ENCODE data around the gene UBE2B. TPM values are rescaled to one million over a fixed set of nuclear protein-coding genes. Genes with fewer than 3 reads are reported as not detected.
"Not testable (repeated sequence)": the region's sequence is repeated elsewhere in the genome, so short reads cannot be mapped to it uniquely, and the experiment has no call there.

The UBE2B gene
- 128 TPM for polyA plus RNA-seq (ENCODE audit: insufficient read length)
- long read RNA-seq, donor 1, transcript UBE2B-201 (6 exons, 2,515 nt), result major isoform, 116 of 200 reads
- long read RNA-seq, donor 1, partial matches to known transcripts, result 58 of 200 reads
- long read RNA-seq, donor 1, other reads (novel, unspliced or antisense), result 24 of 200 reads
- long read RNA-seq, donor 2, transcript UBE2B-201 (6 exons, 2,515 nt), result major isoform, 87 of 139 reads
- long read RNA-seq, donor 2, partial matches to known transcripts, result 24 of 139 reads
- long read RNA-seq, donor 2, other reads (novel, unspliced or antisense), result 22 of 139 reads
- long read RNA-seq, donor 3, transcript UBE2B-201 (6 exons, 2,515 nt), result major isoform, 82 of 89 reads
- long read RNA-seq, donor 3, partial matches to known transcripts, result 0 of 89 reads
- long read RNA-seq, donor 3, other reads (novel, unspliced or antisense), result 0 of 89 reads
- long read RNA-seq, donor 4, transcript UBE2B-201 (6 exons, 2,515 nt), result major isoform, 13 of 25 reads
- long read RNA-seq, donor 4, partial matches to known transcripts, result 9 of 25 reads
- long read RNA-seq, donor 4, other reads (novel, unspliced or antisense), result 0 of 25 reads
- long read RNA-seq, donor 5, transcript UBE2B-201 (6 exons, 2,515 nt), result major isoform, 170 of 285 reads
- long read RNA-seq, donor 5, transcript UBE2B-207 (4 exons, 415 nt), result minor isoform, 5 of 285 reads
- long read RNA-seq, donor 5, partial matches to known transcripts, result 19 of 285 reads
- long read RNA-seq, donor 5, other reads (novel, unspliced or antisense), result 91 of 285 reads
- long read RNA-seq, donor 6, transcript UBE2B-201 (6 exons, 2,515 nt), result major isoform, 84 of 107 reads
- long read RNA-seq, donor 6, partial matches to known transcripts, result 18 of 107 reads
- long read RNA-seq, donor 6, other reads (novel, unspliced or antisense), result 0 of 107 reads
- long read RNA-seq, donor 7, transcript UBE2B-201 (6 exons, 2,515 nt), result major isoform, 119 of 210 reads
- long read RNA-seq, donor 7, partial matches to known transcripts, result 45 of 210 reads
- long read RNA-seq, donor 7, other reads (novel, unspliced or antisense), result 37 of 210 reads
- long read RNA-seq, donor 8, transcript UBE2B-201 (6 exons, 2,515 nt), result major isoform, 38 of 41 reads
- long read RNA-seq, donor 8, partial matches to known transcripts, result 0 of 41 reads
- long read RNA-seq, donor 8, other reads (novel, unspliced or antisense), result 0 of 41 reads

DNA sequence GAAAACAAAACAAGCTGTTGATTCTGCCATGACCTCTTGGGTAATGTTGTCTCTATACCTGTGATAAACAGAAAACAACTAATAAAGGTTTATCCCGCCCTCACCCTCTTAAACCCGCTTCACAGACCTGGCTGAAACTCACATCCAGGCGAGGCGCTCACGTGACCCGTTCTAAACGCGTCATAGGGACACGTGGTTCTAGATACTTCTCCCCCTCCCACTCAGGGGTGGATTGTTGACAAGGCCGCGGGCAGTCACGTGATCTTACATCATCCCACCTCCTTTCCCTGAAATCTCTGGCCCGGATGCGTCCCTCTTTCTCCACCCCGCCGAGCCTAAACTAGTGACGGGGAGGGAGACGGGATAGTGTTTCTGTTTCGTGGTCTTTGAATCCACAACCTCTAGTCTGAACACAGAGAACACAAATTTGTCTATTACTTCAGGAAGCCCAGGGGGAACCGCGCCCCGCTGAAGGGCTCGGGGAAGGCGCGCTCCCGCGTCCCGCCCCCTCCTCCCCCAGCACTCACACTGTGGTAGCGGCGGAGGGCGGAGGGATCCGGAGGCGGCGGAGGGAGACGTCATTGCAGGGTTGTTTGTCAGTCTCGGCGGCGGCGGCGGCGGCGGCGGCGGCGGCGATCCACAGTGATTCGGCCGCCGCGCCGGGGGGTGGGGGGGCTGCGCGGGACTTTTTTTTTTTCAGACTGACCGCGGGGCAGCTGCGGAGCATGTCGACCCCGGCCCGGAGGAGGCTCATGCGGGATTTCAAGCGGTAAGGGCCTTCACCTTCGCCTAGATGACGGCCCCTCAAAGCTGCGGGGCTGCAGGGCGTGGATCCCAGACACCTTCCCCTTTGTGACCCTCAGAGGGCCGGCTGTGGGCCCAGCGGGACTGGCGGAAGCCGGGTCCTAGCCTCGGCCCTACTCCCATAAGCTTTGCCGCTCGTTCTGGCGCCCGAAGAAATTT is at the start of gene UBE2B:
Gene UBE2B, plus strand, starts transcription at position 699 of the 963 bp plus-strand sequence. Its CDS starts 27 bp downstream, at position 726.
- peak; percentile 100 for DNase-seq

DNA sequence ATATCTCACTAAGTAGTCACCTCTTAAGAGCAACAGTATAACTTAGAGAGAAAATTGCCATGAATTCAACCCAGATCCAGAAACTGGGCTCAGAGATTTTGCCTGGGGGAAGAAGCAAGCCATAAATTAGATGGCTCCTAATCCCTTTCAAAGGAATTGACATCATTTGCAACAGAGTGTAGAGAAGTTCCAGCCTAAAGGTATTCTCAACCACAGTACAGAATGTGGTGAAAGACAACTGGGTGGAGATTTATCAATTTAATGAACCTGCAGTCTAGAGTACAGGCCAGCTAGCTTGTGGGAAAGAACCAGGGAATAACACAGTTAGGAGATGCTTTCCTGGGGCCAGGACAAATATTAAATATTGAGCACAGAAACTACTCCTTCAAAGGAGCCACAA is 44.0 kb upstream of the UBE2B start:
- DNase-seq, result no peak

DNA sequence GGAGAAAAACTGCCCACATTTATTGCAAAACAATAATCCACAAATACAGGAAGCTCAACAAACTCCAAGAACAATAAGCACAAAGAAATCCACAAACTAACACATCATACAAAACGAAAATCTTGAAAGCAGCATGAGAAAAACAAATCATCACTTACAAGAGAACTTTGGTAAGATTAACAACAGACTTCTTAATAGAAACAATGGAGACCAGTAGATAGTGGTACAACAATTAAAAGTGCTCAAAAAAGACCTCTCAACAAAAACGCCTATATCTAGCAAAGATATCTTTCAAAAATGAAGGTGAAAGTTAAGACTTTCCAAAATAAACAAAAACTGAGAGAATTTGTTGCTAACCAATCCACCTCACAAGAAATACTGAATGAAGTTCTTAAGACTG is 42.8 kb upstream of the UBE2B start:
- DNase-seq, result no peak

GRCh38 chr5:134336833-134337232 is 34.5 kb upstream of the UBE2B start:
- DNase-seq, result not testable (repeated sequence)

DNA sequence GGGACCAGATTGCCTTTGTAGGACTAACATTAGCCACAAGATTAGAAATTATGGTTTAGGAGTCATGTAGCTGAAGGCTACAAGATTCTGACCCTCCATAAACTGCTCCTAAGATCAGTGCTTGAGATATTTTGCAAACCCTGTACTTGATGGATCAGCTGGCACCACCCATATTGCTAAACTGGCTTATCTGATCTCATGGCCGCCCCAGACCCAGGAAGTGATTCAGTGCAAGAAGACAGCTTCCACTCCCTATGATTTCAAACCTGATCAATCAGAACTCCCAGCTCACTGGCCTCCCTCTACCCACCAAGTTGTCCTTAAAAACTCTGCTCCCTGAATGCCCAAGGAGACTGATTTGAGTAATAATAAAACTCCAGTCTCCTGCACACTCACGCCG is 27.9 kb upstream of the UBE2B start:
- not testable (repeated sequence) for DNase-seq

DNA sequence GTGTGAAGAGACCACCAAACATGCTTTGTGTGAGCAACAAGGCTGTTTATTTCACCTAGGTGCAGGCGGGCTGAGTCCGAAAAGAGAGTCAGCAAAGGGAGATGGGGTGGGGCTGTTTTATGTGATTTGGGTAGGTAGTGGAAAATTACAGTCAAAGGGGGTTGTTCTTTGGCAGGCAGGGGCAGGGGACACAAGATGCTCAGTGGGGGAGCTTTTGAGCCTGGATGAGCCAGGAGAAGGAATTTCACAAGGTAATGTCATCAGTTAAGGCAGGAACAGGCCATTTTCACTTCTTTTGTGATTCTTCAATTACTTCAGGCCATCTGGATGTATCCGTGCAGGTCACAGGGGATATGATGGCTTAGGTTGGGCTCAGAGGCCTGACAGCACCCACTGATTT is 25.9 kb upstream of the UBE2B start:
- not testable (repeated sequence) for DNase-seq

GRCh38 chr5:134345996-134346395 is 25.4 kb upstream of the UBE2B start:
- DNase-seq, result no peak

GRCh38 chr5:134349463-134349862 is 21.9 kb upstream of the UBE2B start:
- DNase-seq, result no peak

DNA sequence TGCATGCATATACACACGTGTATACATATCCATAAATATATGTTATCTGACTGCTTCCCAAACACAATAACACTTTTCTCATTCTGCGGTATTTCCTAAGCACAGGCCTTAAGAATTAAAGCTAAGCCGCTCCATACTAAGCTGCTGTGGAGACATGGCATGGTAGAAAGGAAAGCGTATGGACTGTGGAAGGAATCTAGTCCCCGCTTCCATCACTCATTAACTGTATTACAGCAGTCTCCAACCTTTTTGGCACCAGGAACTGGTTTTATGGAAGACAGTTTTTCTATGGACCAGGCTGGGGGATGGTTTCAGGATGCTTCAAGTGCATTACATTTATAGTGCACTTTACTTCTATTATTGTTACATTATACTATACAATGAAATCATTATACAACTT is 15.7 kb upstream of the UBE2B start:
- no peak for DNase-seq

DNA sequence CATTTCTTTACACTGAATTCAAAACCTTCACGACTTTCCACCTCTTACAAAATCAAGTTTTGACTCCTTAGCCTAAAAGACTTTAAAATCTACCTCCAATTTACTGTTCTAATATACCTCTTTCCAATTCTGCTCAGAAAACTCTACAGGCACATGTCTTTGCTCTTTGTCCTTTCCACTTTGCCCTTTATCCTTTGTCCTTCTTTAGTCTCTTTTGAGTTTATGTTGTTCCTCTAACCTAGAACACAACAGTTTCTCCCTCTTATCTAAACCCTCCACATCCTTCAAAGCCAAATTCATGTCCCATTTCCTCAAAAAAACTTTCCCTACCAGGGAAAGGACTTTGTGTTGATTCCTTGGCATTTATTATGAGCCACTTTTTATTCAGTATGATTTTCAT is 5.8 kb upstream of the UBE2B start:
- no peak for DNase-seq

DNA sequence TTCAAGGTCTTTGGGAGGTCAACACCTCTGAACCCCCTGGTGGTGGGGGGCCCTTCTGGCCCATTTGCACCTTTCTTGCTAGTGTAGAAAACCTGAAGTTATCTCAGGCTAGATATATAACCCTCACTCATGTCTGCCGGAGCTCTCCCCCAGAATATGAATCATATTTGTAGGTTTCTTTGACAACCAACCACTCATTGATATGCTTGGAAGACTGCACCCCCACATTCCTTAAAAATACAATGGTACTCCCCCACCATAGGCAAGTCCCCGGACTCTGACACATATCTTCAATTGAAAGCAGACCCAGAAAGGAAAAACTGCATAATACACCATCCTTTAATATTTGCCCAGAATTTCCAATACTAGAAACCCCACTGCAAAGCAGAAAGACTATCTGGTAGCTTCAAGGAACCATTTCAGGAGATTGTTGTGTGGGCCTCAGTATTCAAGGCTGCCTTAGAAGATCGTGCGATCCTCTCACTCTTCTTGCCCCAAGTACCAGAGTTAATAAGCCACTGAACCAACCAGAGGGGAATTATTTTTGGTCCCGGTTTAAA is 978 bp upstream of the UBE2B start:
- DNase-seq, result no peak

- peak; percentile 66 for DNase-seq
Observed at GRCh38 chr5:134371834-134372340, 518 bp downstream of the UBE2B start.

DNA sequence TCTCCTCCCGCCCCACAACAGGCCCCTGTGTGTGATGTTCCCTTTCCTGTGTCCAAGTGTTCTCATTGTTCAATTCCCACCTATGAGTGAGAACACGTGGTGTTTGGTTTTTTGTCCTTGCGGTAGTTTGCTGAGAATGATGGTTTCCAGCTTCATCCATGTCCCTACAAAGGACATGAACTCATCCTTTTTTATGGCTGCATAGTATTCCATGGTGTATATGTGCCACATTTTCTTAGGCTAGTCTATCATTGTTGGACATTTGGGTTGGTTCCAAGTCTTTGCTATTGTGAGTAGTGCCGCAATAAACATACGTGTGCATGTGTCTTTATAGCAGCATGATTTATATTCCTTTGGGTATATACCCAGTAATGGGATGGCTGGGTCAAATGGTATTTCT is 2.3 kb downstream of the UBE2B start:
- not testable (repeated sequence) for DNase-seq

DNA sequence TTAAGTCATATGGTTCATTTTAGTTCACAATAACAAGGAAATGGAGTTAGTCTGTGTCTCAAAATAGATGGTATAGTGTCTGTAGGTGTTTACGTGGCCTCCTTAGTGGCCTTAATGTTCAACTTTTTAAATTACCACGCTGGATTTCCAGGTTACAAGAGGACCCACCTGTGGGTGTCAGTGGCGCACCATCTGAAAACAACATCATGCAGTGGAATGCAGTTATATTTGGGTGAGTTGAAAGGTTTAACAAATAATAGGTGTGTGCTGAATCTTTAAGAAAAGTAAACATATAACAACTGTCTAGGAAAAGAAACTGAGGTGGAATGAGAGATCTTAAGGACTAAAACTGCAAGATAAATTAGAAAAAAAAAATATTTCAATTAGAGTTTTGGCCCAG is 2.9 kb downstream of the UBE2B start:
- DNase-seq, result no peak

GRCh38 chr5:134380346-134380745 is 9.0 kb downstream of the UBE2B start:
- no peak for DNase-seq

DNA sequence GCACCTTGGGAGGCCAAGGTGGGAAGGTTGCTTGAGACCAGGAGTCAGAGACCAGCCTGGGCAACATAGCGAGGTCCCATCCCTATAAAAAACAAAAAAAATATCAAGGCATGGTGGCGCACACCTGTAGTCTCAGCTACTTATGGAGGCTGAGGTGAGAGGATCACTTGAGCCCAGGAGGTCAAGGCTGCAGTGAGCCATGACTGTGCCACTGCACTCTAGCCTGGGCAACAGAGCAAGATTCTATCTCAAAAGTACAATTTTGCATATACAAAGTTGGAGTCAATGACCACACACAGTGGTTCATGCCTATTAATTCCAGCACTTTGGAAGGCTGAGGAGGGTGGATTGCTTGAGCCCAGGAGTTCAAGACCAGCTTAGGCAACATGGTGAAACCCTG is 10.8 kb downstream of the UBE2B start:
- DNase-seq, result not testable (repeated sequence)

GRCh38 chr5:134383980-134384697 is 12.8 kb downstream of the UBE2B start:
- no peak for DNase-seq

GRCh38 chr5:134387443-134387842 is 16.1 kb downstream of the UBE2B start:
- DNase-seq, result no peak

DNA sequence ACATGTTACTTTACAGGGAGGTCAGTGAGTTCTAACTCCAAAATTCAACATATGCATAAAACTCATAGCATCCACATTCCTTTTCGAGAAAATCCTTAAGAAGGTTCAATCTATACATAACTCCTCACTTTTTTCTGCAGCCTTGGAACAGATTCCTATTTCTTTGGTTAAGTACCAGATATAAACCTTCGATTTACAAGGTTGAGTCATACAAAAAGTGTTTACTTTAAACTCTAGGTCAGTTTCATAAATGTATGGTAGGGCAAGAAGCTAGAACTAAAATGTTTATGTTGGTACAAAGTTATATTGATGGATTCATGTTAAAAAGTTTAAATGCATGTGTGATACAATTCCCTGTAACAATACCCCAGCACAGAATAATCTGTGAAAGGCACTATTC is 20.9 kb downstream of the UBE2B start:
- no peak for DNase-seq

GRCh38 chr5:134394932-134395331 is 23.6 kb downstream of the UBE2B start:
- DNase-seq, result no peak
